ENCODE results near the gene ZDHHC11. TPM values are rescaled to one million over a fixed set of nuclear protein-coding genes. Genes with fewer than 3 reads are reported as not detected.

The ZDHHC11 gene
- total RNA-seq, 2 experiments from 2014 or later: 4.6 to 6.0 TPM

- no peak overlapping the region for H3K4me3 Mint-ChIP-seq
These were observed 37.3 kb upstream of the ZDHHC11 start for GRCh38 chr5:887947-888637.

DNA sequence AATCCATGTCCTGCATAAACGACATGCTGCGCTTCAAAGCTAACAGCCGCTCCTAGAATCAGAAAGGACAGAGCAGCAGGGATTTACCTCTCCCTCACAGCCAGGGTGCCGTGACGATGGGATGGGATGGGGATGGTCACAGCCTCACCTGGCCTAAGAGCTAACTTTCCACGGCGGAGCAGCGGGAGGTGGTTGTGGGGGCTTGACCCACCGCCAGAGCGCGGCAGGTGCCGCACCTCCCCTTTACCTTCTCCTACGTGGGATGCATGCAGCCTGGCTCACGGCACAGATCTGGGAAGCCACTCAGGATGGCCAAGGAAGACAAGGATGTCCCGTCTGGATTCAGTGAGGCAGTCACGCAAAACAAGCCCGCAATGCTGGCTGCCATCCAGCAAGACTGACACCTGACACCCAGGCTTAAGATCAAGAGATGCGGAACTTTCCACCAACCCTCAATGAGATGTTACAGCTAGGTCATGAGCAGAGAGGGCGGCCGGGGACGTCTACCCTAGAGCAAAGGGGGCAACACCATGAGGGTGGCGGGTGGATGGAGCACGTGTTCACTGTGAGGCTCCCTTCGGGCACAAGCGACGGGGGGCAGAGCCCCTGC lies 36.0 kb upstream of the ZDHHC11 start:
- DNase-seq: no peak
- CTCF ChIA-PET: no interaction called here
- intact Hi-C loops (cut with micrococcal nuclease): no loop called here
- ATAC-seq: no peak
- peaks cover 7% of the 10 kb centered on the region for H3K9me3 Mint-ChIP-seq
- TF ChIP-seq CTCF (IDR thresholded peaks at IDR 0.05): no peak
- no peak overlapping the region for H3K27ac Mint-ChIP-seq
- peaks cover 34% of the 10 kb centered on the region for H3K4me1 Mint-ChIP-seq (ENCODE audit: low read depth)
- peaks cover 81% of the 10 kb centered on the region for H3K36me3 Mint-ChIP-seq (ENCODE audit: low read depth)
- H3K4me3 Mint-ChIP-seq: no peak overlapping the region
- POLR2A ChIA-PET: interaction anchor here (0.8 to 0.9 kb wide), 2 partner anchors 12 to 214 kb away, joined by 3 to 4 read pairs; no protein-coding TSS in a partner anchor
- H3K27me3 Mint-ChIP-seq: no peaks in the 10 kb centered on the region

More at GRCh38 chr5:887947-888637, 37.3 kb upstream of the ZDHHC11 start:
- Mint-ChIP-seq H3K9me3 (peaks cover under 1% of the 10 kb centered on the region), H3K4me1 (ENCODE audit: low read depth) (peaks cover 21% of the 10 kb centered on the region), H3K27ac (no peak overlapping the region), H3K36me3 (ENCODE audit: low read depth) (peaks cover 70% of the 10 kb centered on the region), H3K27me3 (no peaks in the 10 kb centered on the region)
- no peak for TF ChIP-seq CTCF (IDR thresholded peaks at IDR 0.05)
- DNase-seq (no peak), ATAC-seq (no peak)
- intact Hi-C loops (cut with micrococcal nuclease): no loop called here
- POLR2A ChIA-PET: no interaction called here
- CTCF ChIA-PET: interaction anchor here (0.7 kb wide), 1 partner anchor 17 kb away, joined by 3 read pairs; no protein-coding TSS in a partner anchor

GRCh38 chr5:886036-886435 lies 35.2 kb upstream of the ZDHHC11 start:
- no peak overlapping the region for H3K27ac Mint-ChIP-seq
- ATAC-seq (no peak), DNase-seq (no peak)
- peaks cover 7% of the 10 kb centered on the region for H3K9me3 Mint-ChIP-seq
- CTCF ChIA-PET: no interaction called here
- H3K27me3 Mint-ChIP-seq: no peaks in the 10 kb centered on the region
- H3K4me1 Mint-ChIP-seq (ENCODE audit: low read depth): peaks cover 32% of the 10 kb centered on the region
- POLR2A ChIA-PET: interaction anchor here (0.9 kb wide), 1 partner anchor 11 kb away, joined by 4 read pairs; no protein-coding TSS in a partner anchor
- peaks cover 81% of the 10 kb centered on the region for H3K36me3 Mint-ChIP-seq (ENCODE audit: low read depth)
- H3K4me3 Mint-ChIP-seq: no peak overlapping the region
- intact Hi-C loops (cut with micrococcal nuclease): no loop called here
- no peak for TF ChIP-seq CTCF (IDR thresholded peaks at IDR 0.05)

GRCh38 chr5:885529-885928 lies 34.7 kb upstream of the ZDHHC11 start:
- H3K36me3 Mint-ChIP-seq (ENCODE audit: low read depth): peaks cover 81% of the 10 kb centered on the region
- ATAC-seq (no peak), DNase-seq (no peak)
- ChIA-PET POLR2A (interaction anchor here (1.1 kb wide), 1 partner anchor 9 kb away, joined by 3 read pairs; no protein-coding TSS in a partner anchor), CTCF (no interaction called here)
- H3K27me3 Mint-ChIP-seq: no peaks in the 10 kb centered on the region
- no peak overlapping the region for H3K27ac Mint-ChIP-seq
- no peak for TF ChIP-seq CTCF (IDR thresholded peaks at IDR 0.05)
- intact Hi-C loops (cut with micrococcal nuclease): no loop called here
- peaks cover 7% of the 10 kb centered on the region for H3K9me3 Mint-ChIP-seq
- no peak overlapping the region for H3K4me3 Mint-ChIP-seq
- peaks cover 27% of the 10 kb centered on the region for H3K4me1 Mint-ChIP-seq (ENCODE audit: low read depth)

DNA sequence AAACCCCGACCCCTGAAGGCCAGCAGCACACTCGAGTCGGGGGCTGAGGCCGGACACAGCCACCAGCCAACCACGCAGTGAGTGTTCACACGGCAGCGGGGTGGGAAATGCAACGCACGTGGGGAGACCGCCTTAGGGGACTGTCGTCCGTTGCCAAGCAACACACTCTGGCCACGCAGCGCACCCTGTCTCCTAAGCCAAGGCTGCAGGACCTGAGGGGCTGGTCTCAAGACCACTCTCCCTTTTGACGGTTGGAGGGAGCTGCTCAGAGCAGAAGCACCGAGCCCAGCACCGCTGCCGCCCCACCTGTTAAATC lies 34.3 kb upstream of the ZDHHC11 start:
- Mint-ChIP-seq H3K9me3 (peaks cover 7% of the 10 kb centered on the region), H3K27me3 (no peaks in the 10 kb centered on the region), H3K36me3 (ENCODE audit: low read depth) (peaks cover 80% of the 10 kb centered on the region), H3K27ac (no peak overlapping the region), H3K4me3 (no peak overlapping the region), H3K4me1 (ENCODE audit: low read depth) (peaks cover 24% of the 10 kb centered on the region)
- ATAC-seq: no peak
- POLR2A ChIA-PET: interaction anchor here (1.1 kb wide), 1 partner anchor 9 kb away, joined by 3 read pairs; no protein-coding TSS in a partner anchor
- no peak for TF ChIP-seq CTCF (IDR thresholded peaks at IDR 0.05)
- intact Hi-C loops (cut with micrococcal nuclease): no loop called here
- DNase-seq: no peak
- CTCF ChIA-PET: no interaction called here
